HG02885 (cell line): Measurements from ENCODE around the gene FILIP1L.

Experiments
- ATAC-seq: cut with Tn5 transposase; IDR thresholded peaks from one replicate; pipeline ENCODE4 v1.9.1; 2021; ENCODE audit warnings: mild to moderate bottlenecking; ENCODE audit not compliant: unreplicated experiment, poor library complexity

The FILIP1L gene

DNA sequence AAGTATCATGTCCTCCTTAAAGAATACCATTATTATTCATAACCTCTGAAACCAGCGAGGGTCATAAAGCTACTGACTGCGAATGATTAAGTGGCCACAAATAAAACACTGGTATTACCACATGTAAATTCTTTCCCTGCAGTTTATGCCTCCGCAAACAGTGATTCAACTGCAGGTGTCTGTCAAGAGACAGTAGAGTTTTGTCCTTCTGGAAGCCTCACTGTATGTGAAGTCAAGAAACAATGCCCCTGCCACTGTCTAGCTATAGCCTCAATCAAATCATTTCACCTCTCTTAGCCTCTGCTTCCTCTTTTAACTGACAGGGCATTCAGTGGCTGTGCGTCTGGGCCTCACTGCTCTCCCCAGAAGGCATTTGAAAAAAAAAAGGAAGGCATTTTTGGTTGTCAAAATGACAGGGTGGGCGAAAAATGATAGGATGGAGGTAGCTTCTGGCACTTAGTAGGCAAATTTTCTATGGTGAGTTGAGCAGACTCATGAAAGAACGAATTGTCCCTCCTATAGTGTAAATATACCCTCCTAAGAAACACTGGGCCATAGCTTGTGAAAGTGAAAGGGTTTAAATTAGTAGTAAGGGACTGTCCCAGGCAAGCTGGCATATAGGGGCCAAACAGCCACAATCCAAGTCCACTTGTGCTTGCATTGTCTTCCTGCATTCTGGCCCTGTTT, 66.7 kb downstream of the FILIP1L start:
- peak; percentile 74 for ATAC-seq

DNA sequence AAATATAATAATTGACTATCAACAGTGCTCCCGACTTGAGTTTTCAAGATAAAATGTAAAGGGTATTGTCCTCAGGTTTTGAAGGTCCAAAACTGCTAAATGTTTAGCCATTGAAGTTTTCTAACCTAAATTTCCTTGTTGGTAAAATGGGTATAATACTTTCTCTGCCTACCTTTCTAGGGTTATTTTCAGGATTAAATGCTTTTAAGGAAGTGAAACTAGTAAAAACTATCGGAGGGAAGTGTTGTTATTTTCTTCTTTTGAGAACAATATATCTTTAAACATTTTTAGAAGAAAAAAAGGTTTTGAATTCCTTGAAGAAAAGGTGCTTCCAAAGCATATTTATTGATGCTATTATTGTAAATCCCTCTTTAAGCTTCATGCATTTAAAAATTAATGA, 67.3 kb downstream of the FILIP1L start:
- ATAC-seq, result no peak

DNA sequence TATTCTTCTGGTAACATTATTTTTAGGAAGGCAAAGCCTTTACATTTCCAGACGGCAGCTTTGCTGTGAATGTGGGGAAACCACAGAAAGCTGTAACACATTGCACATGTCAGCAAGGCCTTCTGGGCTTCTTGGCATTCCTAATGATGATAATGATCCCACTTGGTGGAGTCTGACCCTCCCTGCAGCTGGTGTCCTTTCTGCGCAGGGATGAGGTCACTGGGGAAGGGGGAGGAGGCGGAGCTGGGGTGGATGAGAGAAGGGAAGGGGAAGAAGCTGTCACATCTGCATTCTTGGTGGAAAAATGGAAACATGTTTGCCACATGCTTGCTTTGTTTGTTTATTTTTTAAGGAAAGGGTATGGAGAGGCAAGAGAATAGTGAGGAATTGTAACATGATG, 68.6 kb downstream of the FILIP1L start:
- ATAC-seq, result no peak

DNA sequence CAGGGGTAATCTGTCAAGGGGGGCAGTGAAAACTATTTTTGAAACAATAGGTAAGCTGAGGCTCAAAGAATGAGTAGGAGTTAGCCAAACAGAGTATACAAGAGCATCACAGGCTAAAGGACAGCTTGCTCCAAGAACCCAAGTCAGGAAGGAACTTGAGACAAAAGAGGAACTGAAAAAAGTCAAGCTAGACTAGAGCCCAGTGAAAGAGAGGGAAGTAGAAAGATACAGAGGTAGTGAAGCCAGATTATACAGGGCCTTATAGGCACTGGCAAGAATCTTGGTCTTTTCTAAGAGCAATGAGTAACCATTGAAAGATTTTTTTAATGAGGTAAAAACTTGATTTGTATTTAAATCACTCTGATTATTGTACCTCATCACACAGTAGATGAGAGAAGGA, 69.9 kb downstream of the FILIP1L start:
- peak; percentile 87 for ATAC-seq

DNA sequence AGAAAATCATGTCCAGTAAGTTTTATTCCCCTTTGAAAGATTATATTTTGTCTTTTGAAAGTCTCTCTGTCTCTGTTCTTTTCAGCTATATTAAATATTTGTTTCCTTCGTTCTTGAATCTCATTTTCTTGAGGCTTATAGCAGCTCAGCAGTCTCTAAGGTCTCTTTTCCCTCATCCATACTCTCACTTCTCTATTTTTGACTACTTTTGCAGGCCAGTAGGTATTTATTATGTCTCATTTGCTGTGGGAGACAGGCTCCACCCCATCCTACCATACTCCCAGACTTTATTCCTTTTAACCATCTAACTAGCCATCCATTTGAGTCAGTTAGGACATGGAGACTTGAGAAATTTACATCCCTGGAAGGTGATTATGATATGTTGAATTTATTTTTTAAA, 71.0 kb downstream of the FILIP1L start:
- no peak for ATAC-seq

DNA sequence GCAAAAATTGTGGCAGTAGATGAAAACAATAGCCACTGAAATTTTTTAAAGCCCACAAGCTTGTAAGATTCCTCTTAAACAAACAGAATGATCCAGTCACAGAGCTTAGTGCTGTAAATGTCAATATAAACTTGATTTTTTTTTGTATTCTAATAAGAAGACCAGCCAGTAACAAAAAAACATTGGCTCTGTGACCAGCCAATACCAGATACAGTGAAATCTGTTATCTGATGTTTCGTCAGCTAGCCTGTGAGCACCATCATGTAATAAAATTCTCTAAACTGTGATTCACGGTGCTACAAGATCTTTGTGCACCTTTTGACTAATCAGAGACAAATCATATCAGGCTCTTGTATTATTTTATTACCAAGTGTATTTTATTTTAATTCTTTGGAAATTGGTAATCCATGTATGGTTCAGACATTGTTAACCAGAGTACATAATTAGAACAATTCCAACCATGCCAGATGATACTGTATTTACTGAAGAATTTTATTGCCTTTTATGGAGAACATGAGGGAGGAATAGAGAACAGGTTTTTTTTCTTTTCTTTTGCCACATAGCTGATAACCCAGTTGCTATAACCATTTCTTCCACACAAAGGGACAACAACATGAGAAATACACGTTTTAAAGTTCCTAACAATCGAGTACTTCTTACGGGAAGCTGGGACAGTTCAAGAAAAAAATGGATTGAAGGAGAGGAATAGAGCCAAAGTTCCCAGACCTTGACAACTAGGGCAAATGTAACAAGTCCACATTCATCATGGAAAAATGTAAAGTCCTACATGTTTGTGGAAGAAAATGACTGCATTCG, 71.9 kb downstream of the FILIP1L start:
- no peak for ATAC-seq

DNA sequence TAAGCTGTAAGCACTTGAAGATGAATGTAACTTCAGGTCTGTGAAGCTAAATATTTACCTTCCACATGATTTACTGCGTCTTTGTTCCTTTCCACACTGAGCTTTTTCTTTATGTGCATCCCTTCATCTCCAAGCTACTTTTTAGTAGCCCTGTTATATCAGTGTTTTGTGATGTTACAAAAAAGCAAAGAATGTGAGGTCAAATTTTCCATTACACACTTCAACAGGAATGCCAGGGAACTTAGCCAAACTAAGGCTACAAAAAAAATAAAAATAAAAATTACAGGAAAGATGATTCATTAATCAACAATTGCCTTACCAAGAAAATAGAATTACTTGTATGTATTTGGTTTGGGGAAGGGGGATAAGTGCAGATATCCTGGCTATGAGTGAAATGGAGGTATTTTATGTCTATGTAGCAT, 73.0 kb downstream of the FILIP1L start:
- ATAC-seq, result no peak

DNA sequence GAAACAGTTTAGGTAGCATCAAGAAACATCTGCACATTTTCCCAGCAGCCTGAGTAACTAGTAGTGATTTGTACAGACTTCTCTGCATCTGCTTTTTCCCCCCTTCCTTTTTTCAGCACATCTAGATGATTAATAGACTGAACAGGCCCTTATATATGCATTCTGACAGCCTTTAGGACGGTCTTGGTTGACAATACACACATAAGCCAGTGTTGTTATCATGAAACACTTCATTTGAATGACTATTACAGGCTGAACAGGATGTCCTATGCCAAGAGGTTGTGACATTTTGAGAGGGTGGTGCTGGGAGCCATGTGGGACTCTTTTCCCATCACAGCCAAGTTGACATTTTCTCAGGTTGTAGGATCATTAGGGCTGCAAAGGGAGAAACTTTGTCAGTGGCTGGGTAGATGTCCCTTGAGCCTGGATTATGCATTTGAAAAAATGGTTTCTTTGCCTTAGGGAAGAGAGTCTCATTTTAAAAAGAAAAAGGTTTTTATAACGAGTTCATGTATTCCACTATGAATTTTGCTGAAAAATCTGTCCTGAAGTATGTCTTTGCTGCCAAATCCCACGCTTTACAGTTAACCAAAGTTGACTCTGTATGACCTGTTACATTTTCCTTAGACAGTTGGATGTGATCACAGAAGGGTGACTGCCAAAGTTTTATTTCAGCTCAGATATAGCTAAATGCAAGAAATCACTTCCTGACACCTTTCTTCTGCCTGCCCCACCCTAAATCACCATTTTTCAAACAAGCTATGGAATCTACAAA, 73.7 kb downstream of the FILIP1L start:
- ATAC-seq, result no peak

DNA sequence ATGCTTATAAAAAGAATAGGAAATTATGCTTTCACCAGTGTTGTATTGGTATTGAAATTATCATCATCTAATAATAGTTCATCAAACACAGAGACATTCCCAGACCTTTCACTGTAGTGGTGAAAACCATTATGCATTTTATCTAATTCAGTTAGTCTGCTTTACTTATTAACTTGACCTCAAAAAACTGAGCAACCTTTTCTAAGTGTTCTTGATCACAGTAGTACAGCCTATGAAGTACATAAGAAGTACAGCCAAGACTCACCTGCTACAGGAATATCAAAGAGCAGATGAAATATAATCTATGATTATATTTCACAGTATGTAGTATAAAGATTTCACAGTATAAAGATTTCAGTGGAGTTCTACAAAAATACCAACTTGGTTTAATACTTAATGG, 75.2 kb downstream of the FILIP1L start:
- ATAC-seq, result no peak

DNA sequence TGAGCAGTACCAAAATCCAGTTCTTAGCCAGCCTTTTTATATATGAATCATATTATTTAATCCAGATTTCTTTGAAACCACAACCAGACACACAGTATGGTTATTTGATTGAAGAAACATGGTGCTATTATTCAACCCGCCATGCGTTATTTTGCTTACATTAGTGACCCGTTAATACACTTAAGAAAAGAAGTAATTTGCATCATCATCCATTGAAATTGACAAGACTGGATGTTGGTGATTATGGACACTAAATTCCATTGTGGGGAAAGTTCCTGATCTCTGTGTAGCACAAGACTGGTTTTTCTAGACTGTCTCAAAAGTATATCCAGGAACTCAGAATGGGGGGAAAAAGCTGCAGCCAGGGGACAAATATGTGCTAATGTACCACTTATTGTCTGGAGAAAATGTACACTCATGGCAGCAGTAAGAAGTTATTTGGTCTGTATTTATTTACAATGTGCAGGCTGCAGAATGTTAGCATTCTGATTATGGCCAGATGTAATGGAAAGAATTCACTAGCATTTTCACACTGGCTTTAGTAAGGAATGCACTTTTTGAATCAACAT, 80.3 kb downstream of the FILIP1L start:
- no peak for ATAC-seq

DNA sequence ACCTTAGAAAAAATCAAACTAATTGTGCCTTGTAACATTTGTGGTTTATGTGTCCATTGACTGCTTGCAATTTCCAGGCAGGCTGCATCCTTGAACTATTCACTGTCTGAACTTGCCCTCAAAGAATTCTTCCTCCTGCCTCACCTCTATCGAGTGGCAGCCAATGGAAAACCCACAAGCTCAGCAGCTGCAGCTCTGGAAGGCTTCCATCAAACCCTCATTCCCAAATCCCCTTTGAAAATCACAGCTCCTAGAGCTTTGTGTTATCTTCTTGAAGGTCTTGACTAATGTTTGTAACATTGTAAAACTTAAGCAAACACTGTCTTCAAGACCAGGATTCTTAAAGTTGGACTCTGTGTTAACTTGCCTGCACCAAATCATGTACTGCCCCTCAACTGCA, 81.1 kb downstream of the FILIP1L start:
- no peak for ATAC-seq

DNA sequence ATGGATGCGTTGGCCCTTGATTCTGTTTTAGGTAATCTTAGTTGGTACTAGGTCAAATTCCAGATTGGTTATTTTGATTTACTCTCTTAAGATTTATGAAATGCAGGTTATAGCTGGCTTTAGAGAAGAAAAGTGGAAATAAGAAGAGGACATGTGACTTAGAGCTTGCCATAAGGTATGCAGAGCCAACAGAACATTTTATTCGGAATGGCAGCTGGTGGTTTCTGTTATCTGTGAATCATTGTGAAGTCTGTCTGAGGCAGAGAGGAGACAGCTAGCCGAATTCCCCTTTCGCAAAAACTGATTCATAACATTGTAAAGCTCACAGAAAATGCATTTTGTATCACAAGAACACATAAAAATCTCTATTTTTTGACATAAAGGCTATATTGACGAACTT, 82.1 kb downstream of the FILIP1L start:
- no peak for ATAC-seq

DNA sequence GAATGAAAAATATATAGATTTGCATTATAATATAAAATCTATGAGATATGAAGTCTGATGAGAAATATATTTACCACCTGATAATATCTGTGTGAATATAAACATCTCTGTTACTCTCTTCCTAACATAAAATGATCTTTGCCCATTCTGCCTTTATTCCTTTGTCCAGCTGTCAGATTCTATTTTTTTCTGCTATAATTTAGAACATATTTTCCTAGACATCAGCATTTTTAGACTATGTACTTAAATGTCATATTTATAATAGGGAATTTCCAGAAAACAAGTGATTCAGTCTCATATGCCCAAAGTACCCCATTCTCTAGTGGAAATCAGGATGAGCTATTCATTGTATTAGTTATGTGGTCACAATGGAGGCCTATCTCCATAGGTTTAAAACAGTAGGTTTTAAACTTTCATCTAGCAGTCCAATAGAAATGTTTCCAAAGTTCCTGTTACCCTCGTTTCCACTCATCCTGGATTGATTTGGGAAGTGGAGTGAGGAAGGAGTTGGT, 83.3 kb downstream of the FILIP1L start:
- ATAC-seq, result no peak

DNA sequence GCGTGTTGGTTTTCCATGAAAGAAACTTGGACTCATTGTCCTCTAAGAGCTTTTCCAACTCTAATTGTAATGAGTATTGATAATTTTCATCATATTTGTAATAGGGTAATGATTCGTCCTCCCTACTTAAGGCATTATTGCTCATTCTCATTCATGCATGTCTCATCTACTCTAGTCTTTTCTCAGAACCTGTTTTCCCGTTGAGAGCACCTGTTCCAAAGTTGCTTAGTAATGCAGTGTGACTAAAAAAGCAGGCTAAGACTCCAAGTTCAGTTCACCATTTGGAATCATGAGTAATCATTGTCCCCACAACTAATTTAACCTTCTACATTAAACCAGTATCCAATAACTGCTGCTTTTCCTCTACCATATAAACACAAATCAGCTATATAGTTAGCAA, 84.0 kb downstream of the FILIP1L start:
- no peak for ATAC-seq

DNA sequence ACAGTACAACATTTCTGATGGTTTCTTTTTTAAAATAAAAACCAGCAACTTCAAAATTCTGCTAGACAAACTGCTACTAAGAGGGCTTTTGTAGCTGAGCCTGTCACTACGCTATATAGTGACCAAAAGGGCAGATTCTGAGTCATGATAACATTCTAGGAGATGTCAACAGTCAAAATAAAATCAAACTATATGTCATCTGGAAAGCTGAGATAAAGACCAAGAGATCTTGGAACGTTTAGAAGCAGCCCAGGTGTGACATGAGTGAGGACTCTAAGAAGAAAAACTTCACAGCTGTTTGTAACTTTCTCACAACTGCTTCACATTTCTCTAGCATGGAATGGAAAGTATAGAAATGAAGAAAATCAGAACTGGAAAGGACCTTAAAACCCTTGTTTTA, 84.6 kb downstream of the FILIP1L start:
- ATAC-seq, result peak; percentile 43

DNA sequence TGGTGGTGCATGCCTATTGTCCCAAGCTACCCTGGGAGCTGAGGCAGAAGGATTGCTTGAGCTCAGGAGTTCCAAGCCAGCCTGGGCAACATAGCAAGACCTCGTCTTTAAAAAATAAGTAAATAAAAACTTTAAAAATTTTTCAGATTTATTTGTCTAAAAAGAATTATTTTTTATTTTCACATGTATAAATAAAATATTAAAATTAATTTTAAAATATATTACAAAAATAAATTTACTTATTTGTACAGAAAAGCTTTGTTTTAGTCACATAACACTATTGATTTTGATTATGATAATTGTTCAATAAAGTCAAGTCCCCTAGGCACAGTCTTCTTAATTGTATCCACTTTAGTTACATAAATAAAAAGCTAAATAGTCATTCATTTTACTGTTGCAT, 85.2 kb downstream of the FILIP1L start:
- no peak for ATAC-seq

DNA sequence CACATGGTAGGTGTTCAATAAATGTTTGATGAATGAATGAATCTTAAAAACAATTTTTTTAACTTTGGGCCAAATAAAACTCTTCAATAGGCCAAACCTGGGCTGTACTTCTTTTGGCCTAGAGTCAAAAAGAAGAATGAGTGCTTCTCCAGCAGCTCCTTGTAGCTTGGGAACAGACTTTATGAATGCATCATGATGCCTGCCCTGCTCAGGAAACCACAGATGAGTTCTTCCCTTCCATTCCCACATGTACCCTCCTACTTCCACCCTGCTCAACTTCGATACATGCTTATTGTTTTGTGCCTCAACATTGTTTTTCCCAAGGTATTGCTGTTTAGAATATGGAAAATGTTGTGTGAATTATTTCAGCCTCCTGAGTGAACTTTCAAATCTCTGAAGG, 87.0 kb downstream of the FILIP1L start:
- ATAC-seq, result no peak

DNA sequence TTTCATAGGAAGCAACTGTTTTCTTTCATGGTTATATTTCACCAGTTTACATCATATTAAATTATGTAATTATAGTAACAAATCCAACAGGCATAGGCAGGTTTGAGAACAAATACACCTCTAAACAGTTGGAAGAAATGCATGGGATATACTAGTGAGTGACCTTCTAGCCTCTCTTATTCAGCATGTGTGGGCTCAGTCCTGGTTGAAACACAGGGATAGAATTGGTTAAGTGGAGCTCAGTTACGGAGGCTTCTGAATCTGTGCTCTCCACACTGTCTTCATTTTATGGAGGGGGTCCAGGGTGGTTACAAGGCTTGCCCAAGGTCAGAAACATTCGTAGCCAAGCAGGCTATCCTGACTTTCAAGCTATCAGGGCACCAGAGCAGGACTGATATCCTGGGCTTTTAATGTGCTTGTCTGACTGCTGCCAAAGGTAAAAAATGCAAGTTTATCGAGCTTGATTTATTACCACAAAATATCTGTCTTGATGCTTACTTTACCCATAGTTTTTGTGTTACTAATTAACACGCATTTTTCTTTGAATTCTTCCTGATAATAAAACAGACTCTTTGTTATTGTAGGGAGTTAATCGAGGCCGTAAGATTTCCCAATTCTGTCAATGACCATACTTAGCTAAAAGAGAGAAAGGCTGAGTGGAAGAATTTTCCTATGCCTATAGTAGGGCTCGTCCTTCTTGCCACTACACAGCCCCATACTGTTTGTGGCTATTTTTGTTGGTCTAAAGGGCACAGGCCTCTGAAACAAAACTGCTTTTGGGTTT, 89.6 kb downstream of the FILIP1L start:
- ATAC-seq, result no peak

DNA sequence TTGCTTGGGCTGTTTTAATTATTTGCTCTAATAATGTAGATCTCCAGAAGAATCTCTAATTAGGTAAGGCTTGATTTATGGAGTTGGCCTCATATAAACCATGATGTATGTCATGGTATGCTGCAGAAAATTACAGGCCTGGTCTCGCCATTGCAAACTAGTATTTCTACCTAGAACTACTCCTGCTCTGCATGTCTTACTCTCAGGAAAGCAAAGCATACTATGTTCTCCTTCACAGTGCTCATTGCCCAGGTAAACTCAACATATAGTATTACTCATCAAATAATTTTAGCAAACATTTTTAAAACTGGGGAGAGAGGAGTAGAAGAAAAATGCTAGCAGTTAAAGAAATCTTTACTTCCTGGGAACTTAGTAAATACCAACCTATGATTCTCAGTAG, 90.7 kb downstream of the FILIP1L start:
- no peak for ATAC-seq

DNA sequence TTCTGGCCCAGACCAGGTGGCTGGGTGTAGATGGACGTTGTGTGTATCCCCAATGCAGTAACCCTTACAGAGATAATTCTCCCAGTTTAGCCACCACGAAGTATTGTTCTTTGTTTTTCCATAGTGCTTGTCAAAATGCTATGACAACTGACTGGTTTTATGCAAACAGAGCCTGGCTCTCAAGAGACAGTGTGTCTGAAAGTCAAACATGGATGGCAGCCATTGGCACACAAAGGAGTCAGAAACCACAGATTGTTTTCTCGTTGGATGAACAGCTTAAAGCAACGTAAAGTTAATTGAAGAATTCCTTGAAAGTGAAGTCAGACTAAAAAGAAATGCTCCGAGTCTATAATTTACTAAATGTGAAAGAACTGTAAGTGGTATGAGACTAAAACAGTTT, 91.2 kb downstream of the FILIP1L start:
- no peak for ATAC-seq
